Astrocyte (in vitro differentiated cells and primary cell): ENCODE measurements around the gene TPRG1. TPM values are rescaled to one million over a fixed set of nuclear protein-coding genes. Genes with fewer than 3 reads are reported as not detected.

ENCODE experiments used
- DNase-seq: peaks from one replicate; pipeline ENCODE4 v3.0.0-alpha.2; 2010; ENCODE audit warnings: low read depth
- FAIRE-seq: peaks from 2 replicates; lab custom pipeline; 2011; peaks lifted over from hg19 to GRCh38; lab: Jason Lieb, UNC
- H2AFZ ChIP-seq: 2 replicates; pipeline ENCODE4 v1.6.0; 2012; ENCODE audit warnings: low read depth, low read length, inconsistent platforms
- H3K27ac ChIP-seq: 2 replicates; pipeline ENCODE4 v1.5.1; 2011; ENCODE audit warnings: low read depth, low read length, inconsistent platforms
- H3K27me3 ChIP-seq: 2 replicates; pipeline ENCODE4 v1.6.0; 2011; ENCODE audit warnings: low read length, inconsistent platforms; ENCODE audit not compliant: insufficient read depth
- H3K36me3 ChIP-seq: 2 replicates; pipeline ENCODE4 v1.5.1; 2011; ENCODE audit warnings: low read length, inconsistent platforms; ENCODE audit not compliant: insufficient read depth
- H3K4me1 ChIP-seq: 2 replicates; pipeline ENCODE4 v1.5.1; 2011; ENCODE audit warnings: low read length, inconsistent platforms; ENCODE audit not compliant: insufficient read depth
- H3K4me2 ChIP-seq: 2 replicates; pipeline ENCODE4 v1.6.0; 2012; ENCODE audit warnings: low read length, inconsistent platforms
- H3K4me3 ChIP-seq: 2 replicates; pipeline ENCODE4 v1.5.1; 2011; ENCODE audit warnings: low read depth, mild to moderate bottlenecking, low read length, inconsistent platforms; ENCODE audit not compliant: insufficient read depth
- H3K79me2 ChIP-seq: 2 replicates; pipeline ENCODE4 v1.6.0; 2012; ENCODE audit warnings: mild to moderate bottlenecking, low read length, inconsistent platforms; ENCODE audit not compliant: insufficient read depth
- H3K9ac ChIP-seq: 2 replicates; pipeline ENCODE4 v1.6.0; 2012; ENCODE audit warnings: mild to moderate bottlenecking, low read length, inconsistent platforms
- H3K9me3 ChIP-seq: 2 replicates; pipeline ENCODE4 v1.5.1; 2012; ENCODE audit warnings: low read depth, mild to moderate bottlenecking, low read length, inconsistent platforms; ENCODE audit not compliant: insufficient read depth
- H4K20me1 ChIP-seq: 2 replicates; pipeline ENCODE4 v1.6.0; 2012; ENCODE audit warnings: low read length, inconsistent platforms; ENCODE audit not compliant: insufficient read depth
- H3K27ac Mint-ChIP-seq: one replicate; pipeline ENCODE4 v1.8.0; 2021; ENCODE audit warnings: mild to moderate bottlenecking, mixed read lengths; ENCODE audit not compliant: unreplicated experiment
- H3K27me3 Mint-ChIP-seq: one replicate; pipeline ENCODE4 v1.8.0; 2021; ENCODE audit warnings: low read depth, mixed read lengths; ENCODE audit not compliant: unreplicated experiment
- H3K36me3 Mint-ChIP-seq: one replicate; pipeline ENCODE4 v1.8.0; 2021; ENCODE audit warnings: low read depth, mixed read lengths; ENCODE audit not compliant: unreplicated experiment
- H3K4me1 Mint-ChIP-seq: one replicate; pipeline ENCODE4 v1.8.0; 2021; ENCODE audit warnings: low read depth, mixed read lengths; ENCODE audit not compliant: unreplicated experiment
- H3K4me3 Mint-ChIP-seq: one replicate; pipeline ENCODE4 v1.8.0; 2021; ENCODE audit warnings: mild to moderate bottlenecking, moderate library complexity, mixed read lengths; ENCODE audit not compliant: unreplicated experiment
- H3K9me3 Mint-ChIP-seq: one replicate; pipeline ENCODE4 v1.8.0; 2021; ENCODE audit warnings: mild to moderate bottlenecking, mixed read lengths; ENCODE audit not compliant: unreplicated experiment
- CTCF ChIP-seq: IDR thresholded peaks from 2 replicates; pipeline ENCODE4 v1.5.1; 2011; ENCODE audit warnings: low read depth, mild to moderate bottlenecking, inconsistent platforms, low read length, moderate library complexity; ENCODE audit not compliant: insufficient read depth
- EZH2 ChIP-seq: IDR thresholded peaks from 2 replicates; pipeline ENCODE4 v1.6.1; 2012; ENCODE audit warnings: mild to moderate bottlenecking, low read length, inconsistent platforms; ENCODE audit not compliant: insufficient read depth
- total RNA-seq: library from RNA; stranded (reverse); gene quantifications from 2 replicates; pipeline ENCODE4 v1.2.1, GENCODE V29; 2021

TPRG1 gene
- total RNA-seq, 1 donor from 2014 or later = 1.1 TPM

GRCh38 chr3:189236352-189236751 lies 64.6 kb downstream of the TPRG1 start:
- H3K36me3 Mint-ChIP-seq = no peaks in the 10 kb centered on the region
- Histone ChIP-seq H3K27me3 (no peaks in the 10 kb centered on the region), H4K20me1 (no peaks in the 10 kb centered on the region), H3K79me2 (no peaks in the 10 kb centered on the region), H3K9ac (no peak overlapping the region), H3K27ac (no peak overlapping the region), H3K36me3 (no peaks in the 10 kb centered on the region), H2AFZ (no peak overlapping the region), H3K4me1 (no peaks in the 10 kb centered on the region), H3K4me3 (no peak overlapping the region), H3K9me3 (no peaks in the 10 kb centered on the region), H3K4me2 (no peak overlapping the region)
- H3K9me3 Mint-ChIP-seq = no peaks in the 10 kb centered on the region
- no peak for TF ChIP-seq CTCF
- TF ChIP-seq EZH2 = no peak
- DNase-seq (no peak), FAIRE-seq (no peak)
- no peak overlapping the region for H3K27ac Mint-ChIP-seq
- H3K4me1 Mint-ChIP-seq = peaks cover 16% of the 10 kb centered on the region
- H3K4me3 Mint-ChIP-seq = no peak overlapping the region
- no peaks in the 10 kb centered on the region for H3K27me3 Mint-ChIP-seq

- no peaks in the 10 kb centered on the region for H4K20me1 ChIP-seq
- H3K27me3 ChIP-seq = no peaks in the 10 kb centered on the region
- H2AFZ ChIP-seq = no peak overlapping the region
- H3K79me2 ChIP-seq = no peaks in the 10 kb centered on the region
- H3K27ac Mint-ChIP-seq = no peak overlapping the region
- TF ChIP-seq CTCF = no peak
- TF ChIP-seq EZH2 = no peak
- no peaks in the 10 kb centered on the region for H3K36me3 Mint-ChIP-seq
- H3K4me3 ChIP-seq = no peak overlapping the region
- no peak overlapping the region for H3K4me3 Mint-ChIP-seq
- H3K4me2 ChIP-seq = no peak overlapping the region
- H3K36me3 ChIP-seq = no peaks in the 10 kb centered on the region
- peaks cover 16% of the 10 kb centered on the region for H3K4me1 Mint-ChIP-seq
- H3K9ac ChIP-seq = no peak overlapping the region
- FAIRE-seq (no peak), DNase-seq (peak; percentile 30)
- H3K4me1 ChIP-seq = no peaks in the 10 kb centered on the region
- H3K27me3 Mint-ChIP-seq = no peaks in the 10 kb centered on the region
- no peaks in the 10 kb centered on the region for H3K9me3 ChIP-seq
- H3K27ac ChIP-seq = no peak overlapping the region
- no peaks in the 10 kb centered on the region for H3K9me3 Mint-ChIP-seq
Observed at GRCh38 chr3:189237526-189237925, 65.8 kb downstream of the TPRG1 start.

- H4K20me1 ChIP-seq = no peaks in the 10 kb centered on the region
- H3K27ac Mint-ChIP-seq = no peak overlapping the region
- H3K4me1 ChIP-seq = no peaks in the 10 kb centered on the region
- no peaks in the 10 kb centered on the region for H3K27me3 ChIP-seq
- no peak overlapping the region for H3K4me3 ChIP-seq
- H3K4me1 Mint-ChIP-seq = peaks cover 16% of the 10 kb centered on the region
- no peaks in the 10 kb centered on the region for H3K27me3 Mint-ChIP-seq
- no peak overlapping the region for H3K4me3 Mint-ChIP-seq
- no peaks in the 10 kb centered on the region for H3K9me3 Mint-ChIP-seq
- no peak overlapping the region for H3K9ac ChIP-seq
- H3K79me2 ChIP-seq = no peaks in the 10 kb centered on the region
- H3K4me2 ChIP-seq = no peak overlapping the region
- H3K36me3 ChIP-seq = no peaks in the 10 kb centered on the region
- H3K36me3 Mint-ChIP-seq = no peaks in the 10 kb centered on the region
- no peak overlapping the region for H2AFZ ChIP-seq
- no peak for TF ChIP-seq CTCF
- TF ChIP-seq EZH2 = no peak
- no peak overlapping the region for H3K27ac ChIP-seq
- FAIRE-seq = no peak
- no peaks in the 10 kb centered on the region for H3K9me3 ChIP-seq
- DNase-seq = no peak
Observed at GRCh38 chr3:189238071-189238470, 66.3 kb downstream of the TPRG1 start.
